ENCODE data around the gene SKI. TPM values are rescaled to one million over a fixed set of nuclear protein-coding genes. Genes with fewer than 3 reads are reported as not detected.

SKI gene
- total and polyA plus RNA-seq, 9 of the 15 experiments (the other 6 are each of a cell fraction or from before 2014, with no cell fraction given): 0.10 to 60.5 (median 4.6) TPM

GRCh38 chr1:2307972-2308371 lies 79.9 kb downstream of the SKI start:
- TSS peak; percentile 56 for BruUV-seq (replicated peaks)
- CTCF ChIA-PET (ENCODE audit: low intra/inter-chr PET ratio): no interaction called here
- POLR2A ChIA-PET: no interaction called here
- Histone ChIP-seq H3K4me2 (ENCODE audit: insufficient read depth, low read length) (no peak overlapping the region), H3K79me2 (ENCODE audit: control insufficient read depth, insufficient read depth, low read length) (no peaks in the 10 kb centered on the region), H3K36me3 (ENCODE audit: control insufficient read depth, insufficient read depth, low read length) (peaks cover 74% of the 10 kb centered on the region; the same call in 2 of the 3 replicates), H4K20me1 (replicated peaks; ENCODE audit: control insufficient read depth, insufficient read depth, low read length) (no peaks in the 10 kb centered on the region), H3K9me3 (replicated peaks; ENCODE audit: control insufficient read depth, insufficient read depth, low read depth, low read length) (no peaks in the 10 kb centered on the region), H3K4me3 (no peak overlapping the region), H3K9me1 (ENCODE audit: control insufficient read depth, insufficient read depth, low read length) (no peaks in the 10 kb centered on the region), H2AFZ (ENCODE audit: low read depth, low read length) (no peak overlapping the region), H3K27ac (ENCODE audit: extremely low read depth, low read depth, low read length) (no peak overlapping the region), H3K27me3 (ENCODE audit: control insufficient read depth in 2 of 2, insufficient read depth in 2 of 2, low read length in 2 of 2) (no peaks in the 10 kb centered on the region), H3K9ac (ENCODE audit: insufficient read depth in 1 of 2, low read depth in 2 of 2, low read length in 2 of 2) (no peak overlapping the region), H3K4me1 (replicated peaks in 1 of 2; ENCODE audit: control insufficient read depth in 2 of 2, insufficient read depth in 2 of 2, low read length in 2 of 2) (peaks cover 5 to 56% of the 10 kb centered on the region in 2 experiments; a peak in 4 of 5 replicates)
- in situ Hi-C loops (cut with MboI) (no loop called here), intact Hi-C loops (cut with micrococcal nuclease) (no loop called here)
- TF ChIP-seq ZBTB33 (CRISPR knock-in tag; IDR thresholded peaks at IDR 0.05) (peak; percentile 28; the same call in 1 of the 2 replicates), RFX1 (IDR thresholded peaks at IDR 0.05) (no peak)
- DNase-seq (ENCODE audit: extremely low read depth in 1 of 4, low spot score in 3 of 4) (no peak), ATAC-seq (no peak), FAIRE-seq (no peak)
- WGBS (ENCODE audit: insufficient coverage, low coverage, missing lambda C conversion rate): 90% methylated on average over 15 of the region's 15 CpGs

- 92% methylated on average over 20 of the region's 20 CpGs for WGBS (ENCODE audit: insufficient coverage, low coverage, missing lambda C conversion rate)
- ChIA-PET CTCF (ENCODE audit: low intra/inter-chr PET ratio) (no interaction called here), POLR2A (interaction anchor here (0.7 kb wide), 1 partner anchor 33 kb away, joined by 6 read pairs; no protein-coding TSS in a partner anchor)
- H3K27me3 ChIP-seq (ENCODE audit: control insufficient read depth in 2 of 2, insufficient read depth in 2 of 2, low read length in 2 of 2): no peaks in the 10 kb centered on the region
- no peak for DNase-seq (ENCODE audit: extremely low read depth in 1 of 4, low spot score in 3 of 4)
- peaks cover 65% of the 10 kb centered on the region; the same call in 2 of the 3 replicates for H3K36me3 ChIP-seq (ENCODE audit: control insufficient read depth, insufficient read depth, low read length)
- no peaks in the 10 kb centered on the region for H4K20me1 ChIP-seq (replicated peaks; ENCODE audit: control insufficient read depth, insufficient read depth, low read length)
- TF ChIP-seq ZNF12 (CRISPR knock-in tag; IDR thresholded peaks at IDR 0.05) (no peak), TSC22D4 (tag; IDR thresholded peaks at IDR 0.05) (no peak), POLR2G (IDR thresholded peaks at IDR 0.05; ENCODE audit: low read depth, low read length) (peak; percentile 49; the same call in 1 of the 2 replicates), RBM15 (IDR thresholded peaks at IDR 0.05; ENCODE audit: insufficient read depth, low read length) (no peak), ZNF184 (CRISPR knock-in tag; IDR thresholded peaks at IDR 0.05) (no peak), MYBL2 (IDR thresholded peaks at IDR 0.05; ENCODE audit: low read depth) (no peak), MYBL2 (CRISPR knock-in tag; IDR thresholded peaks at IDR 0.05; ENCODE audit: borderline replicate concordance) (no peak), MCM3 (IDR thresholded peaks at IDR 0.05) (no peak), ETV5 (CRISPR knock-in tag; IDR thresholded peaks at IDR 0.05; ENCODE audit: low read depth) (no peak), RBM22 (IDR thresholded peaks at IDR 0.05; ENCODE audit: low read depth, low read length, poor library complexity, severe bottlenecking) (peak; percentile 59), LCOR (CRISPR knock-in tag; IDR thresholded peaks at IDR 0.05) (no peak)
- no peaks in the 10 kb centered on the region for H3K9me3 ChIP-seq (replicated peaks; ENCODE audit: control insufficient read depth, insufficient read depth, low read depth, low read length)
- H3K9me1 ChIP-seq (ENCODE audit: control insufficient read depth, insufficient read depth, low read length): no peaks in the 10 kb centered on the region
- intact Hi-C loops (cut with micrococcal nuclease): no loop called here
- no TSS peak for BruUV-seq (replicated peaks)
- ATAC-seq: no peak
- H2AFZ ChIP-seq (ENCODE audit: low read depth, low read length): no peak overlapping the region
- in situ Hi-C loops (cut with MboI): no loop called here
- no peak overlapping the region for H3K9ac ChIP-seq (ENCODE audit: insufficient read depth in 1 of 2, low read depth in 2 of 2, low read length in 2 of 2)
- H3K4me3 ChIP-seq: no peak overlapping the region
- H3K27ac ChIP-seq (ENCODE audit: extremely low read depth, low read depth, low read length): no peak overlapping the region
- H3K79me2 ChIP-seq (ENCODE audit: control insufficient read depth, insufficient read depth, low read length): no peaks in the 10 kb centered on the region
- no peak for FAIRE-seq
- H3K4me2 ChIP-seq (ENCODE audit: insufficient read depth, low read length): no peak overlapping the region
- H3K4me1 ChIP-seq (replicated peaks in 1 of 2; ENCODE audit: control insufficient read depth in 2 of 2, insufficient read depth in 2 of 2, low read length in 2 of 2): peaks cover 5 to 61% of the 10 kb centered on the region in 2 experiments; a peak in 4 of 5 replicates
Measured at GRCh38 chr1:2308844-2309243, 80.7 kb downstream of the SKI start.

All from K562 (cell line).